ENCODE measurements around the gene KLF9. TPM values are rescaled to one million over a fixed set of nuclear protein-coding genes. Genes with fewer than 3 reads are reported as not detected.

KLF9 gene
- total and polyA plus RNA-seq, 4 donors, result 16.0 to 61.5 (median 42.3) TPM

GRCh38 chr9:70442328-70442848 lies 27.9 kb upstream of the KLF9 start:
- TF ChIP-seq CTCF (IDR thresholded peaks at IDR 0.05; ENCODE audit: control extremely low read depth, extremely low read depth), result no peak
- no peaks in the 10 kb centered on the region for H3K9me3 ChIP-seq (ENCODE audit: control insufficient read depth in 4 of 4, insufficient read depth in 3 of 4, low read length in 3 of 4)
- no peaks in the 10 kb centered on the region for H3K27me3 ChIP-seq (ENCODE audit: control insufficient read depth in 3 of 3, insufficient read depth in 3 of 3, low read length in 2 of 3)
- H3K9ac ChIP-seq (ENCODE audit: insufficient read depth in 1 of 2, low read length in 2 of 2), result no peak overlapping the region
- H3K4me3 ChIP-seq, result no peak overlapping the region
- no peak overlapping the region for H3K27ac ChIP-seq (ENCODE audit: low read depth in 1 of 2, low read length in 1 of 2)
- peaks cover 0 to 8% (median 0%) of the 10 kb centered on the region in 5 donors for H3K4me1 ChIP-seq (ENCODE audit: control insufficient read depth in 5 of 5, insufficient read depth in 5 of 5, low read length in 5 of 5)
- 88 to 100% methylated on average over 1 of the region's 1 CpG for WGBS, 2 donors
- no peak for DNase-seq
- no peak for ATAC-seq (ENCODE audit: insufficient read depth, low FRiP score)
- H3K36me3 ChIP-seq (ENCODE audit: control insufficient read depth in 4 of 4, insufficient read depth in 4 of 4, low read length in 4 of 4), result no peaks in the 10 kb centered on the region

GRCh38 chr9:70441622-70442021 lies 27.2 kb upstream of the KLF9 start:
- Histone ChIP-seq H3K9ac (ENCODE audit: insufficient read depth in 1 of 2, low read length in 2 of 2) (no peak overlapping the region), H3K36me3 (ENCODE audit: control insufficient read depth in 4 of 4, insufficient read depth in 4 of 4, low read length in 4 of 4) (no peaks in the 10 kb centered on the region), H3K27ac (ENCODE audit: low read depth in 1 of 2, low read length in 1 of 2) (no peak overlapping the region), H3K4me1 (ENCODE audit: control insufficient read depth in 5 of 5, insufficient read depth in 5 of 5, low read length in 5 of 5) (peaks cover 0 to 11% (median 0%) of the 10 kb centered on the region in 5 donors), H3K9me3 (ENCODE audit: control insufficient read depth in 4 of 4, insufficient read depth in 3 of 4, low read length in 3 of 4) (no peaks in the 10 kb centered on the region), H3K27me3 (ENCODE audit: control insufficient read depth in 3 of 3, insufficient read depth in 3 of 3, low read length in 2 of 3) (no peaks in the 10 kb centered on the region), H3K4me3 (no peak overlapping the region)
- TF ChIP-seq CTCF (IDR thresholded peaks at IDR 0.05; ENCODE audit: control extremely low read depth, extremely low read depth), result no peak
- no peak for DNase-seq
- ATAC-seq (ENCODE audit: insufficient read depth, low FRiP score), result no peak

DNA sequence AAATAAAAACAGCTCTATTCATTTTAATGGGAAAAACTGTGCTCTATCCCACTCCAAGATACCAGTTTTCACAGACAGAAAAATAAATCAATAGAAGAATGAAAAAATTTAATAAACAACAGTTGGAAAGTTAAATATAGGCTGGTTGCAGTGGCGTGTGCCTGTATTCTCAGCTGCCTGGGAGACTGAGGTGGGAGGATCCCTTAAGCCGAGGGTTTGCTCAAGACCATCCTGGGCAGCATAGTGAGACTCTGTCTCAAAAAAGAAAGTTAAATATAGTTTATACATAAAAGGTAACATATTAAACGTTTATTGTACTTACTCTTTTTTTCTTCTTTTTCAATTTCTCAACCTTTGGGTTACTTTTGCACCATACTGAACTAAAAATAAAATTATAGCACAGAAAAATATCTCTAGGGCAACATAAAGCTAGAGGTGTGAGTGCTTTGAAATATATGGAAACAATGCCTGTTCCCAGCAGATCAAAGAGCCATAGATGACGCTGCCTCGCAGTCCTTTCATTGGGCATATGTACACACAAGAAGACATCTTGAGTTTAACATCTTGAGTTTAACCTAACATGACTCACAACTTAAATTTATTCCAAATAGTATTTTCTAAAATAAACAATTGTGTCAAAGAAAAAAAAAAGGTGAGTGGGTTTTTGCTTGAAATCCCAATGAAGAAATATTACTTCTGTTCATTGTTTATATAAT lies 25.7 kb upstream of the KLF9 start:
- Histone ChIP-seq H3K27ac (ENCODE audit: low read depth in 1 of 2, low read length in 1 of 2) (no peak overlapping the region), H3K9me3 (ENCODE audit: control insufficient read depth in 4 of 4, insufficient read depth in 3 of 4, low read length in 3 of 4) (no peaks in the 10 kb centered on the region), H3K9ac (ENCODE audit: insufficient read depth in 1 of 2, low read length in 2 of 2) (no peak overlapping the region), H3K27me3 (ENCODE audit: control insufficient read depth in 3 of 3, insufficient read depth in 3 of 3, low read length in 2 of 3) (no peaks in the 10 kb centered on the region), H3K36me3 (ENCODE audit: control insufficient read depth in 4 of 4, insufficient read depth in 4 of 4, low read length in 4 of 4) (no peaks in the 10 kb centered on the region), H3K4me3 (no peak overlapping the region), H3K4me1 (ENCODE audit: control insufficient read depth in 5 of 5, insufficient read depth in 5 of 5, low read length in 5 of 5) (peaks cover 0 to 11% (median 0%) of the 10 kb centered on the region in 5 donors)
- 58 to 62% methylated on average over 5 of the region's 5 CpGs for WGBS, 2 donors
- no peak for DNase-seq
- no peak for TF ChIP-seq CTCF (IDR thresholded peaks at IDR 0.05; ENCODE audit: control extremely low read depth, extremely low read depth)
- ATAC-seq (ENCODE audit: insufficient read depth, low FRiP score), result no peak
